ENCODE data around the gene CHP2.

Gene CHP2

GRCh38 chr16:23781176-23781575 is 26.4 kb downstream of the CHP2 start:
- no peak overlapping the region for H2AFZ ChIP-seq (ENCODE audit: low read length)
- no peak overlapping the region for H3K18ac ChIP-seq (ENCODE audit: low read length)
- H3K4me2 ChIP-seq (ENCODE audit: insufficient read depth, low read length, poor library complexity, severe bottlenecking), result no peak overlapping the region
- no CpG with 5 or more reads among the region's 1 CpG for WGBS, 2 donors (ENCODE audit: extremely low coverage in 2 of 2, insufficient read length in 2 of 2, insufficient replicate concordance in 1 of 2)
- no peaks in the 10 kb centered on the region for H3K9me3 ChIP-seq (replicated peaks in 1 of 2; ENCODE audit: control insufficient read depth in 2 of 2, insufficient read depth in 1 of 2, low read depth in 1 of 2, low read length in 2 of 2)
- H3K23ac ChIP-seq (ENCODE audit: low read depth, low read length, poor library complexity), result no peak overlapping the region
- H3K4me1 ChIP-seq (ENCODE audit: control insufficient read depth in 2 of 2, insufficient read depth in 1 of 2, low read depth in 1 of 2, low read length in 2 of 2), result no peaks in the 10 kb centered on the region
- H2AK5ac ChIP-seq (ENCODE audit: low read depth, low read length), result no peak overlapping the region
- no peak overlapping the region for H3K9ac ChIP-seq (ENCODE audit: low read depth, low read length, poor library complexity)
- H3K79me1 ChIP-seq (ENCODE audit: low read depth, low read length), result no peaks in the 10 kb centered on the region
- H2BK5ac ChIP-seq (ENCODE audit: low read length), result no peak overlapping the region
- H3K4me3 ChIP-seq (ENCODE audit: low read length in 2 of 2), result no peak overlapping the region
- no peaks in the 10 kb centered on the region for H3K36me3 ChIP-seq (replicated peaks in 1 of 2; ENCODE audit: control insufficient read depth in 2 of 2, insufficient read depth in 2 of 2, low read length in 2 of 2)
- no peak overlapping the region for H4K8ac ChIP-seq (ENCODE audit: low read depth, low read length)
- H3K4ac ChIP-seq (ENCODE audit: low read length), result no peak overlapping the region
- no peak overlapping the region for H2BK12ac ChIP-seq (ENCODE audit: low read length)
- H2BK120ac ChIP-seq (ENCODE audit: low read depth, low read length), result no peak overlapping the region
- no peak overlapping the region for H2BK15ac ChIP-seq (ENCODE audit: low read length)
- H3K14ac ChIP-seq (ENCODE audit: low read length), result no peak overlapping the region
- H3K27ac ChIP-seq (replicated peaks; ENCODE audit: low read length), result no peak overlapping the region
- DNase-seq (ENCODE audit: low spot score), result no peak
- no peak overlapping the region for H4K91ac ChIP-seq (ENCODE audit: low read depth, low read length, poor library complexity)
- no peaks in the 10 kb centered on the region for H3K27me3 ChIP-seq (ENCODE audit: control insufficient read depth in 3 of 3, insufficient read depth in 3 of 3, low read depth in 1 of 3, low read length in 3 of 3)

DNA sequence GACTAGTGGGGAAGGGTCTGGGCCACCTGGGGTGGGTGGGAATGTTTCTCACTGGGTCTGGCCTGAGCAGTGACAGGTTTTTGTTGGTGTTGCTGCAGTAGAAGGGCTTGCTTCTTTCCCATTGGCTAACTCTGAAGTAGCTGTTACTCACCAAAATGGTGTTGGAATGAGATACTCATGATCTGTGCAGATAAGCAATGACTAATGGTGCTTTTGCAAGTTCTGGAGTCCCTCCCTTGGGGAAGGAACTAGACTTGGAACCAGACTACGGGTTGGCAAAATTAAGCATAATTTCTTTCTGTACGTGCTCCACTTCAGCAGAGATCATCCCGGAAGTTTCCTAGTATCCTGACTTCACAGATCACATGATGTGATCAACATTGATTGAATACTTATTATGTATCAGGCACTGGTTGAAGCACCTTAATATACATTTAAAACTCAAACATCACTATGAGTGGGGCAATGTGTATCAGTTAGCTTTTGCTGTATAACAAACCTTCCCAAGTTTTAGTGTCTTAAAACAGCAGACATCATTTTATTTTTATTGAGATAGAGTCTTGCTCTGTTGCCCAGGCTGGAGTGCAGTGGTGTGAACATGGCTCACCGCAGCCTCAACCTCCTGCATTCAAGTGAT is 30.1 kb downstream of the CHP2 start:
- H3K14ac ChIP-seq (ENCODE audit: low read length), result no peak overlapping the region
- H3K4me1 ChIP-seq (ENCODE audit: control insufficient read depth in 2 of 2, insufficient read depth in 1 of 2, low read depth in 1 of 2, low read length in 2 of 2), result peaks cover 0 to 4% of the 10 kb centered on the region in 2 donors
- H3K4me3 ChIP-seq (ENCODE audit: low read length in 2 of 2), result no peak overlapping the region
- no peak for DNase-seq (ENCODE audit: low spot score)
- no peak overlapping the region for H3K18ac ChIP-seq (ENCODE audit: low read length)
- H2BK15ac ChIP-seq (ENCODE audit: low read length), result no peak overlapping the region
- no CpG with 5 or more reads among the region's 4 CpGs for WGBS, 2 donors (ENCODE audit: extremely low coverage in 2 of 2, insufficient read length in 2 of 2, insufficient replicate concordance in 1 of 2)
- H4K8ac ChIP-seq (ENCODE audit: low read depth, low read length), result no peak overlapping the region
- no peak overlapping the region for H2BK5ac ChIP-seq (ENCODE audit: low read length)
- no peak overlapping the region for H3K9ac ChIP-seq (ENCODE audit: low read depth, low read length, poor library complexity)
- H3K9me3 ChIP-seq (replicated peaks in 1 of 2; ENCODE audit: control insufficient read depth in 2 of 2, insufficient read depth in 1 of 2, low read depth in 1 of 2, low read length in 2 of 2), result no peaks in the 10 kb centered on the region
- no peak overlapping the region for H3K4me2 ChIP-seq (ENCODE audit: insufficient read depth, low read length, poor library complexity, severe bottlenecking)
- no peak overlapping the region for H2AK5ac ChIP-seq (ENCODE audit: low read depth, low read length)
- H2AFZ ChIP-seq (ENCODE audit: low read length), result no peak overlapping the region
- no peak overlapping the region for H3K4ac ChIP-seq (ENCODE audit: low read length)
- H3K27ac ChIP-seq (replicated peaks; ENCODE audit: low read length), result no peak overlapping the region
- no peak overlapping the region for H4K91ac ChIP-seq (ENCODE audit: low read depth, low read length, poor library complexity)
- no peak overlapping the region for H3K23ac ChIP-seq (ENCODE audit: low read depth, low read length, poor library complexity)
- H2BK120ac ChIP-seq (ENCODE audit: low read depth, low read length), result no peak overlapping the region
- peaks cover 0 to 2% (median 0%) of the 10 kb centered on the region in 3 experiments for H3K27me3 ChIP-seq (ENCODE audit: control insufficient read depth in 3 of 3, insufficient read depth in 3 of 3, low read depth in 1 of 3, low read length in 3 of 3)
- H3K79me1 ChIP-seq (ENCODE audit: low read depth, low read length), result no peaks in the 10 kb centered on the region
- H3K36me3 ChIP-seq (replicated peaks in 1 of 2; ENCODE audit: control insufficient read depth in 2 of 2, insufficient read depth in 2 of 2, low read length in 2 of 2), result no peaks in the 10 kb centered on the region
- no peak overlapping the region for H2BK12ac ChIP-seq (ENCODE audit: low read length)

- H3K23ac ChIP-seq (ENCODE audit: low read depth, low read length, poor library complexity), result no peak overlapping the region
- no peak overlapping the region for H3K18ac ChIP-seq (ENCODE audit: low read length)
- no peak overlapping the region for H3K4me2 ChIP-seq (ENCODE audit: insufficient read depth, low read length, poor library complexity, severe bottlenecking)
- H2BK15ac ChIP-seq (ENCODE audit: low read length), result no peak overlapping the region
- no peak overlapping the region for H2AK5ac ChIP-seq (ENCODE audit: low read depth, low read length)
- no CpG with 5 or more reads among the region's 4 CpGs for WGBS, 2 donors (ENCODE audit: extremely low coverage in 2 of 2, insufficient read length in 2 of 2, insufficient replicate concordance in 1 of 2)
- H3K9ac ChIP-seq (ENCODE audit: low read depth, low read length, poor library complexity), result no peak overlapping the region
- H3K36me3 ChIP-seq (replicated peaks in 1 of 2; ENCODE audit: control insufficient read depth in 2 of 2, insufficient read depth in 2 of 2, low read length in 2 of 2), result no peaks in the 10 kb centered on the region
- DNase-seq (ENCODE audit: low spot score), result no peak
- no peak overlapping the region for H2BK12ac ChIP-seq (ENCODE audit: low read length)
- no peaks in the 10 kb centered on the region for H3K9me3 ChIP-seq (replicated peaks in 1 of 2; ENCODE audit: control insufficient read depth in 2 of 2, insufficient read depth in 1 of 2, low read depth in 1 of 2, low read length in 2 of 2)
- H4K8ac ChIP-seq (ENCODE audit: low read depth, low read length), result no peak overlapping the region
- no peak overlapping the region for H3K14ac ChIP-seq (ENCODE audit: low read length)
- no peak overlapping the region for H2BK120ac ChIP-seq (ENCODE audit: low read depth, low read length)
- no peak overlapping the region for H3K4me3 ChIP-seq (ENCODE audit: low read length in 2 of 2)
- no peak overlapping the region for H4K91ac ChIP-seq (ENCODE audit: low read depth, low read length, poor library complexity)
- H2AFZ ChIP-seq (ENCODE audit: low read length), result no peak overlapping the region
- no peak overlapping the region for H3K4ac ChIP-seq (ENCODE audit: low read length)
- no peaks in the 10 kb centered on the region for H3K79me1 ChIP-seq (ENCODE audit: low read depth, low read length)
- H3K4me1 ChIP-seq (ENCODE audit: control insufficient read depth in 2 of 2, insufficient read depth in 1 of 2, low read depth in 1 of 2, low read length in 2 of 2), result peaks cover 0 to 4% of the 10 kb centered on the region in 2 donors
- peaks cover 0 to 2% (median 0%) of the 10 kb centered on the region in 3 experiments for H3K27me3 ChIP-seq (ENCODE audit: control insufficient read depth in 3 of 3, insufficient read depth in 3 of 3, low read depth in 1 of 3, low read length in 3 of 3)
- no peak overlapping the region for H2BK5ac ChIP-seq (ENCODE audit: low read length)
- no peak overlapping the region for H3K27ac ChIP-seq (replicated peaks; ENCODE audit: low read length)
These were observed 31.0 kb downstream of the CHP2 start for GRCh38 chr16:23785842-23786241.

DNA sequence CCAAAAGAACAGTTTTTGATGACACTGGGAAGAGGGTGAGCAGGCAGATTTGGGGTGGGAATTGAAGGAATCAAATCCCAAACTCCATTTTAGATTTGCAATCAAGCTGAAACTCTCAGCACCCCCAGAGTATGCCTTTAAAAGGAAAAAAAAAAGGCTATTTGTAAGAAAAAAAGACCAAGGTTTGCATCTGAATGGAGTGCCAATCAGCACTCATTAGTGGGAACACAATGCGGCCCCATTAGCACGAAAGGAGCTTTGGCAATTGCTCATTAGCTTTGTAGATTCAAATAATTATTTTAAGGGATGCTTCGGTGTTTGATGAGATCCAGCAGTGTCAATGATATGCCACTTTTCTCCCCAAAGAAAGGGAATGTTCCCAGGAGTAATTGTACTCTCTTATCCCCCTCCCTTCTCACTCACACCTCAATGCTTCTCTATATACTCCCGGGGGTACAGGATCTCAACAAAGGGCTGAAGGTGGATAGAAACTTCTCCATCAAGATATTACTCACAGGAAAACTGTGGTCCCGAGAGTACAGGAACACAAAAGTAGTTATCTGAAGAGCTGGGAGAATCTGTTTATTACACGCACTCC is 32.2 kb downstream of the CHP2 start:
- no peak overlapping the region for H4K8ac ChIP-seq (ENCODE audit: low read depth, low read length)
- no peak overlapping the region for H3K23ac ChIP-seq (ENCODE audit: low read depth, low read length, poor library complexity)
- H4K91ac ChIP-seq (ENCODE audit: low read depth, low read length, poor library complexity), result no peak overlapping the region
- H3K18ac ChIP-seq (ENCODE audit: low read length), result no peak overlapping the region
- no peak overlapping the region for H2AFZ ChIP-seq (ENCODE audit: low read length)
- no peak overlapping the region for H3K9ac ChIP-seq (ENCODE audit: low read depth, low read length, poor library complexity)
- H3K9me3 ChIP-seq (replicated peaks in 1 of 2; ENCODE audit: control insufficient read depth in 2 of 2, insufficient read depth in 1 of 2, low read depth in 1 of 2, low read length in 2 of 2), result no peaks in the 10 kb centered on the region
- H3K27ac ChIP-seq (replicated peaks; ENCODE audit: low read length), result no peak overlapping the region
- H2BK120ac ChIP-seq (ENCODE audit: low read depth, low read length), result no peak overlapping the region
- no CpG with 5 or more reads among the region's 6 CpGs for WGBS, 2 donors (ENCODE audit: extremely low coverage in 2 of 2, insufficient read length in 2 of 2, insufficient replicate concordance in 1 of 2)
- no peak overlapping the region for H3K4ac ChIP-seq (ENCODE audit: low read length)
- H3K4me2 ChIP-seq (ENCODE audit: insufficient read depth, low read length, poor library complexity, severe bottlenecking), result peak overlapping the region; percentile 29
- H2BK15ac ChIP-seq (ENCODE audit: low read length), result no peak overlapping the region
- H3K27me3 ChIP-seq (ENCODE audit: control insufficient read depth in 3 of 3, insufficient read depth in 3 of 3, low read depth in 1 of 3, low read length in 3 of 3), result peaks cover 0 to 2% (median 0%) of the 10 kb centered on the region in 3 experiments
- H3K79me1 ChIP-seq (ENCODE audit: low read depth, low read length), result no peaks in the 10 kb centered on the region
- no peak overlapping the region for H2BK5ac ChIP-seq (ENCODE audit: low read length)
- H3K36me3 ChIP-seq (replicated peaks in 1 of 2; ENCODE audit: control insufficient read depth in 2 of 2, insufficient read depth in 2 of 2, low read length in 2 of 2), result no peaks in the 10 kb centered on the region
- no peak overlapping the region for H3K14ac ChIP-seq (ENCODE audit: low read length)
- peaks cover 0 to 4% of the 10 kb centered on the region in 2 donors for H3K4me1 ChIP-seq (ENCODE audit: control insufficient read depth in 2 of 2, insufficient read depth in 1 of 2, low read depth in 1 of 2, low read length in 2 of 2)
- H2AK5ac ChIP-seq (ENCODE audit: low read depth, low read length), result no peak overlapping the region
- no peak overlapping the region for H2BK12ac ChIP-seq (ENCODE audit: low read length)
- H3K4me3 ChIP-seq (ENCODE audit: low read length in 2 of 2), result no peak overlapping the region
- DNase-seq (ENCODE audit: low spot score), result no peak
